GM06990 (cell line): ENCODE data around the gene MUC12.

ENCODE experiments used
- DNase-seq: peaks from one replicate; pipeline ENCODE4 v3.0.0-alpha.2; 2011; ENCODE audit not compliant: insufficient read length; ENCODE audit errors: extremely low read depth
- H3K27me3 ChIP-seq: replicated peaks from 2 replicates; pipeline ENCODE4 v1.6.0; 2011; ENCODE audit warnings: low read length; ENCODE audit not compliant: control insufficient read depth, insufficient read depth
- H3K36me3 ChIP-seq: 2 replicates; pipeline ENCODE4 v1.5.1; 2011; ENCODE audit warnings: low read length; ENCODE audit not compliant: control insufficient read depth, insufficient read depth
- H3K4me3 ChIP-seq: replicated peaks from 2 replicates; pipeline ENCODE4 v1.5.1; 2011; ENCODE audit warnings: low read depth, mild to moderate bottlenecking, control low read depth, low read length
- TF ChIP-seq, protein P1 (sequence below): IDR thresholded peaks from 2 replicates; pipeline ENCODE4 v1.5.1; 2011; ENCODE audit warnings: low read length, control low read depth, mild to moderate bottlenecking, inconsistent platforms; ENCODE audit not compliant: insufficient read depth, poor library complexity, severe bottlenecking

MUC12 gene

DNA sequence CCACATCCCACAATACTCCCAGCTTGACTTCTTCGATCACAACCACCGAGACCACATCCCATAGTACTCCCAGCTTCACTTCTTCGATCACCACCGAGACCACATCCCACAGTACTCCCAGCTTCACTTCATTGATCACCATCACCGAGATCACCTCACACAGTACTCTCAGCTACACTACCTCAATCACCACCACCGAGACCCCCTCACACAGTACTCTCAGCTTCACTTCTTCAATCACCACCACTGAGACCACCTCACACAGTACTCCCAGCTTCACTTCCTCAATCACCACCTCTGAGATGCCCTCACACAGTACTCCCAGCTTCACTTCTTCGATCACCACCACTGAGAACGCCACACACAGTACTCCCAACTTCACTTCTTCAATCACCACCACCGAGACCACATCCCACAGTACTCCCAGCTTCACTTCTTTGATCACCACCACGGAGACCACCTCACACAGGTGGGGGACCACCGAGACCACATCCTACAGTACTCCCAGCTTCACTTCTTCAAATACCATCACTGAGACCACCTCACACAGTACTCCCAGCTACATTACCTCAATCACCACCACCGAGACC, 11.4 kb upstream of the MUC12 start:
- DNase-seq: no peak

DNA sequence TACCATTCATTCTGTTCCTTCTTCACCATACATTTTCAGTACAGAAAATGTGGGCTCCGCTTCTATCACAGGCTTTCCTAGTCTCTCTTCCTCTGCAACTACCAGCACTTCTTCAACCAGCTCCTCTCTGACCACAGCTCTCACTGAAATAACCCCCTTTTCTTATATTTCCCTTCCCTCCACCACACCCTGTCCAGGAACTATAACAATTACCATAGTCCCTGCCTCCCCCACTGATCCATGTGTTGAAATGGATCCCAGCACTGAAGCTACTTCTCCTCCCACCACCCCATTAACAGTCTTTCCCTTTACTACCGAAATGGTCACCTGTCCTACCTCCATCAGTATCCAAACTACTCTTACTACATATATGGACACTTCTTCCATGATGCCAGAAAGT, 9.5 kb upstream of the MUC12 start:
- H3K4me3 ChIP-seq: no peak overlapping the region
- H3K27me3 ChIP-seq: peaks cover 1% of the 10 kb centered on the region
- DNase-seq: no peak
- TF ChIP-seq, protein P1, sequence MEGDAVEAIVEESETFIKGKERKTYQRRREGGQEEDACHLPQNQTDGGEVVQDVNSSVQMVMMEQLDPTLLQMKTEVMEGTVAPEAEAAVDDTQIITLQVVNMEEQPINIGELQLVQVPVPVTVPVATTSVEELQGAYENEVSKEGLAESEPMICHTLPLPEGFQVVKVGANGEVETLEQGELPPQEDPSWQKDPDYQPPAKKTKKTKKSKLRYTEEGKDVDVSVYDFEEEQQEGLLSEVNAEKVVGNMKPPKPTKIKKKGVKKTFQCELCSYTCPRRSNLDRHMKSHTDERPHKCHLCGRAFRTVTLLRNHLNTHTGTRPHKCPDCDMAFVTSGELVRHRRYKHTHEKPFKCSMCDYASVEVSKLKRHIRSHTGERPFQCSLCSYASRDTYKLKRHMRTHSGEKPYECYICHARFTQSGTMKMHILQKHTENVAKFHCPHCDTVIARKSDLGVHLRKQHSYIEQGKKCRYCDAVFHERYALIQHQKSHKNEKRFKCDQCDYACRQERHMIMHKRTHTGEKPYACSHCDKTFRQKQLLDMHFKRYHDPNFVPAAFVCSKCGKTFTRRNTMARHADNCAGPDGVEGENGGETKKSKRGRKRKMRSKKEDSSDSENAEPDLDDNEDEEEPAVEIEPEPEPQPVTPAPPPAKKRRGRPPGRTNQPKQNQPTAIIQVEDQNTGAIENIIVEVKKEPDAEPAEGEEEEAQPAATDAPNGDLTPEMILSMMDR: no peak
- no peaks in the 10 kb centered on the region for H3K36me3 ChIP-seq

More for the DNA sequence above, 11.4 kb upstream of the MUC12 start:
- no peaks in the 10 kb centered on the region for H3K36me3 ChIP-seq
- H3K27me3 ChIP-seq: peaks cover 1% of the 10 kb centered on the region; the same call in 1 of the 2 replicates
- no peak overlapping the region for H3K4me3 ChIP-seq
- TF ChIP-seq, protein P1: no peak

DNA sequence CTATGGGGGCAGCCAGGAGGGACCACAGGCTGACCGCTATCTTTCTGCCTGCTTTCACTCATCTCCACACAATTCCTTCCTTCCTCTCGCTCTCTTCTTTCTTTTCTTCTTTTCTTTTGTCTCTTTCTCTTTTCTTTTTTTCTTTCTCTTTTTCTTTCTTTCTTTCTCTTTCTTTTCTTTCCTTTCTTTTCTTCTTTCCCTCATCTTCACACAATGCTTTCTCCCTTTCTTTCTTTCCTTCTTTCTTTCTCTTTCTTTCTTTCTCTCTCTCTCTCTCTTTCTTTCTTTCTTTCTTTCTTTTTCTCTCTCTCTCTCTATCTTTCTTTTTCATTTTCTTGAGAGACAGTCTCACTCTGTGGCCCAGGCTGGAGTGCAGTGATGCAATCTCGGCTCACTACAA, 6.8 kb upstream of the MUC12 start:
- H3K36me3 ChIP-seq: no peaks in the 10 kb centered on the region
- H3K4me3 ChIP-seq: no peak overlapping the region
- peaks cover 10% of the 10 kb centered on the region for H3K27me3 ChIP-seq
- TF ChIP-seq, protein P1: no peak
- no peak for DNase-seq

DNA sequence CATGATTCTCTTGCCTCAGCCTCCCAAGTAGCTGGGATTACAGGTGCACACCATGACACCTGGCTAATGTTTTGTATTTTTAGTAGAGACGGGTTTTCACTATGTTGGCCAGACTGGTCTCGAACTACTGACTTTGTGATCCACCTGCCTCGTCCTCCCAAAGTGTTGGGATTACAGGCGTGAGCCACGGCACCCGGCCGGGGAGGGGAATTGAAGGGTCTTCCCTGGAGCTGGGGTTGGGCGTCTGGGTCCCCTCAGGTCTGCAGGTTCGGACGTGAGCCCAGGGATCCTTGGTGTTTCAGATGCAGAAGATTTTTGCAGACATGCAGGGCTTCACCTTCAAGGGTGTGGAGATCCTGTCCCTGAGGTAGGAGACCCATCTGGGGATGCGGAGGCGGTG, 6.0 kb upstream of the MUC12 start:
- H3K36me3 ChIP-seq: no peaks in the 10 kb centered on the region
- TF ChIP-seq, protein P1: no peak
- DNase-seq: no peak
- peaks cover 10% of the 10 kb centered on the region for H3K27me3 ChIP-seq
- no peak overlapping the region for H3K4me3 ChIP-seq

DNA sequence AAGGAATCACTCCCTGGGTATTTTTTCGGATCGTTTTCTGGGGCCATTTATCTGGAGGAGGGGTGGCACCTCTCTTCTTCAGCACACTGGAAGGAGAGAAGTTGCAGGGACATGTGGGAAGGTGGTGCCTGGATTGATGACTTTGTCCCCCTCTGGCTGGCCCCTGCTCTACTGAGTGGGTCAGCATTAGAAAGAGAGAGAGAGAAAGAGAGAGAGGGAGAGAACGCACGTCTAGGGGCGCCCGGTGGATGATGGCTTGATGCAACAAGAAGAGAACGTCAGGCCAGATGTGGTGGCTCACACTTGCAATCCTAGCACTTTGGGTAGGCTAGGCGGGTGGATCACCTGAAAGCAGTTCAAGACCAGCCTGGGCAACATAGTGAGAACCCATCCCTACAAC, 5.5 kb upstream of the MUC12 start:
- Histone ChIP-seq H3K4me3 (no peak overlapping the region), H3K27me3 (peaks cover 10% of the 10 kb centered on the region), H3K36me3 (no peaks in the 10 kb centered on the region)
- TF ChIP-seq, protein P1: no peak
- no peak for DNase-seq

DNA sequence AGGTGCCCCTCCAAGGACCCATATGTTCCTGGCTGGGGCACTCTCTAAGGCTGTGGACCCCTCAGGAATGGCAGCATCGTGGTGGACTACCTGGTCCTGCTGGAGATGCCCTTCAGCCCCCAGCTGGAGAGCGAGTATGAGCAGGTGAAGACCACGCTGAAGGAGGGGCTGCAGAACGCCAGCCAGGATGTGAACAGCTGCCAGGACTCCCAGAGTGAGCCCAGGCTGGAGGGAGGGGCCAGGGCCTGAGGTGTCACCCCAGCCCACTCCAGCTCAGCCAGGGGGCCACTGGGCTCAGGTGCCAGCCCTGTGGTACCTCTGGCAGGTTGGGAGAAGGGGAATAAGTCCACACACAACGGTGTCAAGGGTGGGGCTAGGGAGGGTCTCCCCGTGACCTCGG, 4.7 kb upstream of the MUC12 start:
- TF ChIP-seq, protein P1: no peak
- H3K36me3 ChIP-seq: no peaks in the 10 kb centered on the region
- H3K4me3 ChIP-seq: no peak overlapping the region
- no peak for DNase-seq
- H3K27me3 ChIP-seq: peaks cover 10% of the 10 kb centered on the region
